ENCODE measurements around the gene DNAJC3. TPM values are rescaled to one million over a fixed set of nuclear protein-coding genes. Genes with fewer than 3 reads are reported as not detected.

The DNAJC3 gene
- total and polyA plus RNA-seq, 2 of the 13 experiments (the other 11 are each of a cell fraction or from before 2014, with no cell fraction given), result 10.4 to 48.2 TPM

DNA sequence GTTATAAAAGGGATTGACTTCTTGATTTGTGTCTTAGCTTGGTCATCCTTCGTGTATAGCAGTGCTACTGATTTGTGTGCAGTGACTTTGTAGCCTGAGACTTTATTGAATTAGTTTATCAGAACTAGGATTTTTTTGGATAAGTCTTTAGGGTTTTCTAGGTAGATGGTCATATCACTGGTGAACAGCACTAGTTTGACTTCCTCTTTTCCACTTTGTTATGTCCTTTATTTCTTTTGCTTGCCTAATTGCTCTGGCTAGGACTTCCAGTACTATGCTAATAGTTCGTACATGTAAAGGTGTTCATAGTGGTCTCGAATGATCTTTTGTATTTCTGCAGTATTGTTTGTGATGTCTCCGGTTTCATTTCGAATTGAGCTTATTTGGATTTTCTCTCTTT is 145.4 kb downstream of the DNAJC3 start (continued):
- TF ChIP-seq ZNF839 (CRISPR knock-in tag; IDR thresholded peaks at IDR 0.05; ENCODE audit: borderline replicate concordance) (no peak), ZNF687 (CRISPR knock-in tag; IDR thresholded peaks at IDR 0.05) (no peak)

- in situ Hi-C loops (cut with HindIII; ENCODE audit: extremely low pct_ligation_motif_present, low pct_unique_long_range_greater_than_20kb), result no loop called here
- H3K27ac ChIP-seq (ENCODE audit: extremely low read length, insufficient read depth, low read length), result no peak overlapping the region
- ChIA-PET CTCF (ENCODE audit: low intra/inter-chr PET ratio, low total read pairs) (no interaction called here), POLR2A (no interaction called here)
- ATAC-seq, result no peak
- no peak overlapping the region for H3K4me3 ChIP-seq (replicated peaks in 1 of 3; ENCODE audit: insufficient read depth in 1 of 3, low read depth in 2 of 3, low read length in 3 of 3)
- DNase-seq (ENCODE audit: low spot score), result no peak
- H3K9ac ChIP-seq (ENCODE audit: insufficient read depth, low read depth, low read length), result no peak overlapping the region
- no peak overlapping the region for H2AFZ ChIP-seq (ENCODE audit: low read length)
- no peaks in the 10 kb centered on the region for H3K36me3 ChIP-seq (replicated peaks in 1 of 2; ENCODE audit: control insufficient read depth in 1 of 2, insufficient read depth in 2 of 2, low read length in 2 of 2)
- H3K79me2 ChIP-seq (ENCODE audit: insufficient read depth, low read length), result no peaks in the 10 kb centered on the region
- peaks cover 6% of the 10 kb centered on the region; the same call in 1 of the 2 replicates for H3K9me3 ChIP-seq (ENCODE audit: low read length)
- H4K20me1 ChIP-seq (ENCODE audit: insufficient read depth, low read length), result no peaks in the 10 kb centered on the region
- intact Hi-C loops (cut with micrococcal nuclease; ENCODE audit: unreplicated experiment), result no loop called here
- BruUV-seq (replicated peaks), result no TSS peak
- H3K4me1 ChIP-seq (ENCODE audit: insufficient read depth, low read length), result no peaks in the 10 kb centered on the region
- no peaks in the 10 kb centered on the region for H3K27me3 ChIP-seq (ENCODE audit: control insufficient read depth in 1 of 2, insufficient read depth in 2 of 2, low read length in 2 of 2)
- 95% methylated on average over 1 of the region's 1 CpG for WGBS (ENCODE audit: low lambda C conversion rate)
- no peak for FAIRE-seq
- no peak overlapping the region for H3K4me2 ChIP-seq (ENCODE audit: low read depth, low read length)
- no peak for TF ChIP-seq HDAC2 (CRISPR knock-in tag; IDR thresholded peaks at IDR 0.05)
- no peak for TF ChIP-seq MAFG (CRISPR knock-in tag; IDR thresholded peaks at IDR 0.05)
- TF ChIP-seq, protein P1, sequence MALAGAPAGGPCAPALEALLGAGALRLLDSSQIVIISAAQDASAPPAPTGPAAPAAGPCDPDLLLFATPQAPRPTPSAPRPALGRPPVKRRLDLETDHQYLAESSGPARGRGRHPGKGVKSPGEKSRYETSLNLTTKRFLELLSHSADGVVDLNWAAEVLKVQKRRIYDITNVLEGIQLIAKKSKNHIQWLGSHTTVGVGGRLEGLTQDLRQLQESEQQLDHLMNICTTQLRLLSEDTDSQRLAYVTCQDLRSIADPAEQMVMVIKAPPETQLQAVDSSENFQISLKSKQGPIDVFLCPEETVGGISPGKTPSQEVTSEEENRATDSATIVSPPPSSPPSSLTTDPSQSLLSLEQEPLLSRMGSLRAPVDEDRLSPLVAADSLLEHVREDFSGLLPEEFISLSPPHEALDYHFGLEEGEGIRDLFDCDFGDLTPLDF (CRISPR knock-in tag; IDR thresholded peaks at IDR 0.05), result no peak
- no peak for TF ChIP-seq SETDB1 (CRISPR knock-in tag; IDR thresholded peaks at IDR 0.05; ENCODE audit: borderline replicate concordance)
- no peak for TF ChIP-seq HNRNPLL (IDR thresholded peaks at IDR 0.05; ENCODE audit: low read depth, low read length, poor library complexity, severe bottlenecking)
- no peak for TF ChIP-seq ZNF749 (CRISPR knock-in tag; IDR thresholded peaks at IDR 0.05; ENCODE audit: borderline replicate concordance)
- no peak for TF ChIP-seq ZNF569 (CRISPR knock-in tag; IDR thresholded peaks at IDR 0.05; ENCODE audit: borderline replicate concordance)
- no peak for TF ChIP-seq SP2 (CRISPR knock-in tag; IDR thresholded peaks at IDR 0.05)
- no peak for TF ChIP-seq ELF1 (CRISPR knock-in tag; IDR thresholded peaks at IDR 0.05)
- no peak for TF ChIP-seq ZFAT (CRISPR knock-in tag; conservative IDR thresholded peaks at IDR 0.05)
- TF ChIP-seq MBNL3 (CRISPR knock-in tag; conservative IDR thresholded peaks at IDR 0.05), result no peak
- TF ChIP-seq ZNF335 (CRISPR knock-in tag; IDR thresholded peaks at IDR 0.05), result no peak
- TF ChIP-seq KDM4B (CRISPR knock-in tag; IDR thresholded peaks at IDR 0.05), result no peak
- TF ChIP-seq TFE3 (CRISPR knock-in tag; IDR thresholded peaks at IDR 0.05), result no peak
- TF ChIP-seq RELA (CRISPR knock-in tag; IDR thresholded peaks at IDR 0.05), result no peak
- TF ChIP-seq ZNF850 (CRISPR knock-in tag; conservative IDR thresholded peaks at IDR 0.05), result no peak
- TF ChIP-seq ZNF451 (CRISPR knock-in tag; IDR thresholded peaks at IDR 0.05), result no peak
- no peak for TF ChIP-seq NKX3-1 (CRISPR knock-in tag; IDR thresholded peaks at IDR 0.05)
Observed at GRCh38 chr13:95833126-95833525, 156.2 kb downstream of the DNAJC3 start.
